Upper lobe of left lung (tissue), 6 donors: ENCODE results near the gene MAGI2. TPM values are rescaled to one million over a fixed set of nuclear protein-coding genes. Genes with fewer than 3 reads are reported as not detected.

Experiments
- ATAC-seq, 2 donors: fragments of 200-7000 bp; cut with Tn5 transposase; one replicate each; pipeline ENCODE4 v1.9.1; 2022; ENCODE audit warnings: mild to moderate bottlenecking in 2 of 2, moderate library complexity in 2 of 2; ENCODE audit not compliant: low FRiP score in 2 of 2
- DNase-seq, 2 donors: peaks; one replicate each; pipeline ENCODE4 v3.0.0-alpha.2; 2019 to 2020
- H3K27ac ChIP-seq, 4 donors: fragments of 200-600 bp; sonication (generic); one replicate each; pipeline ENCODE4 v1.5.1; 2016 to 2019
- H3K27me3 ChIP-seq, 4 donors: fragments of 200-600 bp; sonication (generic); one replicate each; pipeline ENCODE4 v1.5.1; 2017 to 2019
- H3K36me3 ChIP-seq, 4 donors: fragments of 200-600 bp; sonication (generic); one replicate each; pipeline ENCODE4 v1.5.1; 2016 to 2019
- H3K4me1 ChIP-seq, 4 donors: fragments of 200-600 bp; sonication (generic); one replicate each; pipeline ENCODE4 v1.5.1; 2018 to 2019
- H3K4me3 ChIP-seq, 4 donors: fragments of 200-600 bp; sonication (generic); one replicate each; pipeline ENCODE4 v1.5.1; 2017 to 2019; ENCODE audit warnings: mild to moderate bottlenecking in 2 of 4, moderate library complexity in 1 of 4
- H3K9me3 ChIP-seq, 4 donors: fragments of 200-600 bp; sonication (generic); one replicate each; pipeline ENCODE4 v1.5.1; 2018 to 2019
- CTCF ChIP-seq, 6 experiments: fragments of 450-650 bp in 4 of 6; fragments of 200-600 bp in 2 of 6; sonication (generic) in 2 of 6; IDR thresholded peaks; one replicate each; pipeline ENCODE4 v1.5.1; 2016 to 2019; ENCODE audit warnings: antibody characterized with exemption in 6 of 6
- EP300 ChIP-seq, 4 donors: sonication (generic); formaldehyde crosslinking; IDR thresholded peaks; one replicate each; pipeline ENCODE4 v1.5.1; 2017; ENCODE audit warnings: antibody characterized with exemption in 4 of 4, control low read depth in 2 of 4
- POLR2A ChIP-seq, 4 donors: fragments of 450-650 bp; IDR thresholded peaks; one replicate each; pipeline ENCODE4 v1.5.1; 2016 to 2017; ENCODE audit warnings: antibody characterized with exemption in 4 of 4, mild to moderate bottlenecking in 2 of 4
- POLR2AphosphoS5 ChIP-seq, 2 donors: sonication (generic); formaldehyde crosslinking; IDR thresholded peaks; one replicate each; pipeline ENCODE4 v1.5.1; 2017; ENCODE audit warnings: antibody characterized with exemption in 2 of 2
- WGBS, 2 donors: methylation state at CpG; one replicate each; pipeline ENCODE4 v1.1.5; 2017 to 2018; 5-methylcytosine and 5-hydroxymethylcytosine counted together
- total RNA-seq, 6 donors: library from RNA; depleted of rRNA in 4 of 6; stranded (reverse); fragments of >200 nt in 4 of 6; gene quantifications; one replicate each; pipeline versions ENCODE4 v1.1.0 to v1.2.1, GENCODE V29; 2016 to 2021
- donor health status: DM: no; HTN: no; CAD: no; lungs with moderate emphysema.
- donor health status: DM: no; HTN: yes; CAD: no; lungs with severe emphysema.

Gene MAGI2
- total RNA-seq, 6 donors from 2014 or later: 7.9 to 84.9 (median 11.8) TPM

- 45 to 52% methylated on average over 2 of the region's 2 CpGs for WGBS, 2 donors
- no peak for ATAC-seq
- DNase-seq: no peak
- Histone ChIP-seq H3K9me3 (no peaks in the 10 kb centered on the region), H3K4me3 (no peak overlapping the region), H3K36me3 (no peaks in the 10 kb centered on the region), H3K4me1 (no peaks in the 10 kb centered on the region), H3K27me3 (no peaks in the 10 kb centered on the region), H3K27ac (no peak overlapping the region)
- TF ChIP-seq CTCF (IDR thresholded peaks at IDR 0.05) (no peak), POLR2A (IDR thresholded peaks at IDR 0.05) (no peak), POLR2AphosphoS5 (IDR thresholded peaks at IDR 0.05) (no peak)
Observed at GRCh38 chr7:78265071-78265470, 1188.4 kb downstream of the MAGI2 start.

- no peaks in the 10 kb centered on the region for H3K36me3 ChIP-seq
- no peak overlapping the region for H3K4me3 ChIP-seq
- TF ChIP-seq POLR2AphosphoS5 (IDR thresholded peaks at IDR 0.05): no peak
- TF ChIP-seq EP300 (IDR thresholded peaks at IDR 0.05): no peak
- no peak for TF ChIP-seq CTCF (IDR thresholded peaks at IDR 0.05)
- no peak for DNase-seq
- H3K9me3 ChIP-seq: no peaks in the 10 kb centered on the region
- 92 to 100% methylated on average over 1 of the region's 1 CpG for WGBS, 2 donors
- H3K4me1 ChIP-seq: no peaks in the 10 kb centered on the region
- no peaks in the 10 kb centered on the region for H3K27me3 ChIP-seq
- ATAC-seq: no peak
- H3K27ac ChIP-seq: no peak overlapping the region
Observed at GRCh38 chr7:78264105-78264504, 1189.4 kb downstream of the MAGI2 start.

- ATAC-seq: no peak
Observed at GRCh38 chr7:78261739-78262138, 1191.7 kb downstream of the MAGI2 start.

GRCh38 chr7:78261302-78261701 lies 1192.2 kb downstream of the MAGI2 start:
- no peak for TF ChIP-seq POLR2AphosphoS5 (IDR thresholded peaks at IDR 0.05)
- TF ChIP-seq EP300 (IDR thresholded peaks at IDR 0.05): no peak
- no peak for TF ChIP-seq CTCF (IDR thresholded peaks at IDR 0.05)
- TF ChIP-seq POLR2A (IDR thresholded peaks at IDR 0.05): no peak
- no peaks in the 10 kb centered on the region for H3K9me3 ChIP-seq
- H3K4me3 ChIP-seq: no peak overlapping the region
- no peak for DNase-seq
- no peak for ATAC-seq
- no peaks in the 10 kb centered on the region for H3K27me3 ChIP-seq
- H3K27ac ChIP-seq: no peak overlapping the region
- no peaks in the 10 kb centered on the region for H3K36me3 ChIP-seq
- WGBS, 2 donors: 87 to 88% methylated on average over 2 of the region's 2 CpGs
- no peaks in the 10 kb centered on the region for H3K4me1 ChIP-seq

More at GRCh38 chr7:78261739-78262138, 1191.7 kb downstream of the MAGI2 start:
- Histone ChIP-seq H3K9me3 (no peaks in the 10 kb centered on the region), H3K4me3 (no peak overlapping the region), H3K36me3 (no peaks in the 10 kb centered on the region), H3K4me1 (no peaks in the 10 kb centered on the region), H3K27ac (no peak overlapping the region), H3K27me3 (no peaks in the 10 kb centered on the region)
- 84 to 95% methylated on average over 1 of the region's 1 CpG for WGBS, 2 donors
- no peak for TF ChIP-seq EP300 (IDR thresholded peaks at IDR 0.05)
- TF ChIP-seq POLR2A (IDR thresholded peaks at IDR 0.05): no peak
- TF ChIP-seq POLR2AphosphoS5 (IDR thresholded peaks at IDR 0.05): no peak
- TF ChIP-seq CTCF (IDR thresholded peaks at IDR 0.05): no peak
- DNase-seq: no peak

- Histone ChIP-seq H3K27me3 (no peaks in the 10 kb centered on the region), H3K4me1 (no peaks in the 10 kb centered on the region), H3K36me3 (no peaks in the 10 kb centered on the region), H3K4me3 (no peak overlapping the region), H3K9me3 (no peaks in the 10 kb centered on the region), H3K27ac (no peak overlapping the region)
- ATAC-seq (no peak), DNase-seq (no peak)
- TF ChIP-seq POLR2AphosphoS5 (IDR thresholded peaks at IDR 0.05) (no peak), EP300 (IDR thresholded peaks at IDR 0.05) (no peak), POLR2A (IDR thresholded peaks at IDR 0.05) (no peak), CTCF (IDR thresholded peaks at IDR 0.05) (no peak)
- WGBS, 2 donors: 75 to 85% methylated on average over 1 of the region's 1 CpG
Observed at GRCh38 chr7:78260826-78261225, 1192.6 kb downstream of the MAGI2 start.
